Measurements from ENCODE around the gene RELL2.

- TF ChIP-seq SP1 (IDR thresholded peaks at IDR 0.05) (no peak), ELF4 (IDR thresholded peaks at IDR 0.05) (no peak), HDGF (IDR thresholded peaks at IDR 0.05; ENCODE audit: borderline replicate concordance) (no peak), ZNF384 (IDR thresholded peaks at IDR 0.05) (no peak), FOXM1 (IDR thresholded peaks at IDR 0.05; ENCODE audit: borderline replicate concordance) (no peak), L3MBTL2 (conservative IDR thresholded peaks at IDR 0.05) (no peak), NFRKB (IDR thresholded peaks at IDR 0.05) (no peak)
Observed at GRCh38 chr5:141635646-141636045, 1.2 kb upstream of the RELL2 start.
